Measurements from ENCODE around the gene PPFIA4.

The PPFIA4 gene

DNA sequence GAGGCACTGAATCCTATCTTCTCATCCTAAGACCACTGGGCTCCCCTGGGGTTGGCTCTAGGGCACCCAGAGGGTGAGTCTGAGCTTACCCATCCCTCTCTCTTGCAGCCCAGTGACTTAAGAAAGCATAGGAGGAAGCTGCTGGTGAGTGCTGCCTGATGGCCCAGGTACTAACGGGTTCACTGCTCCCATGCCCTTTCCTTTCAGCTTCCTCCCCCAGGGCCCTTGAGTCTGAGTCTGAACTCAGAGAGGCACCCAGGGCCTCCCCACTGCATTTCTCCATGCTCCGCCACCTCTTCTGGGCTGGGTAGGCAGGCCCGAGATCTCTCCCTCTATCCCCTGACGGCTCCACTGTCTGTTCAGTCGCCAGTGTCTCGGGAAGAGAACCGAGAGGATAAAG lies 29.7 kb downstream of the PPFIA4 start:
- no peak for DNase-seq (ENCODE audit: low read depth in 3 of 3, low spot score in 1 of 3)

DNA sequence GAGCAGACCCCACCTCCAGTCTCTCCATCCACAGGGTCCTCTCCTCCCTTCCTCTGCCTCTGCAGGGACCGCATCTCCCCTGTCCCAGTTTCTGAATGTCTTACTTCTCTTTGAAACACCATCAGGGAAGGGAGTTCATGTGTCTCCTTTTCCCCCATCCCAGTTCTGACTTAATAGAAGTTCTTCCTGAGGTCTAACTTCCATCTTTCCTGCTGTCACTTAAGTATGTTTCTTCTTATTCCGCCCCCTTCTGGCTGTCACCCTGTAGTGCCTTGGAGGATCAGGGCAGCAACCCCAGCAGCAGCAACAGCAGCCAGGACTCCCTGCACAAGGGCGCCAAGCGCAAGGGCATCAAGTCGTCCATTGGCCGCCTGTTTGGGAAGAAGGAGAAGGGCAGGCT lies 30.2 kb downstream of the PPFIA4 start:
- no peak for DNase-seq (ENCODE audit: low read depth in 3 of 3, low spot score in 1 of 3)

DNA sequence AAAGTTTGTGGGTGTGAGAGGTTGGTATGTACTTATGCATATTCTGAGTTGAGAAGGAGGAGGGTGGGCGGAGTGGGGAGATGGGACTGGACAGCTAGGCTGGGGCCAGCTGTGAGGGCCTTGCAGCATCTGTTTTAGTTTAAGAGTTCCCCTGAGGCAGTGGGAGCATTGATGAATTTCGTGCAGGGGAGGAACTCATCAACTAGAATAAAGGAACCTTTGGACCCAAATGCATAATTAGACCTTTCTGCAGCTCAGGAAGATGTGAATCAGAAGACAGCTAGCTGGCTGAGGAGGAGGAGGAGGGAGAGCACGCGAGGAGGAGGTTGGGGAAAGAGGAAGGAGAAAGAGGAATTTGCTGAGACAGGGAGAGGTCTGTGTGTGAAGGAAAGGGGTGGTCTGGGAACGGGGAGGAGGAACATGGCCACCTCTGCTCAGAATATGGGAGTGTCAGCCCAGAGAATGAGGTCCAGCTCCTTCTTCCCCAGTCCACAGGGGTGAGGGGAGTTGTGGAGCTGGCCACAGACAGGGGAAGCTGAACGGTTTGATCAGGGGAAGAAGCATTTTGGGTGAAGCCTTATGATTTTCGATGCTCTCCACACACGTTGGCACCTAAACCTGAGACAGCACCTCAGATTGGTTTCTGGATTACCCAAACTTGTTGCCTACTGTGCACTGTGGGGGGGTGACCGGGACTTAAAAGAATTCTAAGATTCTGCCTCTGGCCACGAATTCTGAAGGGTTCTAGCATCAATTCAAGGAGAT lies 31.8 kb downstream of the PPFIA4 start:
- DNase-seq (ENCODE audit: low read depth in 3 of 3, low spot score in 1 of 3) = no peak

DNA sequence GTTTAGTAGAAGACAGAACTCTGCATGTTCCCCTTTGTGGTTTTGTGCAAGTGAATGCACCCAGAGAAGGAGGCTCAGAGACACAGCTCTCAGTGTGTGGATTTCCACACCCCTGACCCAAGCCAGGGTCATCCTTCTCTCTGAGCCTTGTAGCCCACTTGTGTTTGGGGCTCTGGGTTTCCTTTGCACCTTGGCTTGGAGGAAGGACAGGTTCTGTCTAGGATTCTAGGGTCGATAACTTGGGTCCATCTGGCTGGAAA lies 32.3 kb downstream of the PPFIA4 start:
- DNase-seq (ENCODE audit: low read depth in 3 of 3, low spot score in 1 of 3) = no peak

DNA sequence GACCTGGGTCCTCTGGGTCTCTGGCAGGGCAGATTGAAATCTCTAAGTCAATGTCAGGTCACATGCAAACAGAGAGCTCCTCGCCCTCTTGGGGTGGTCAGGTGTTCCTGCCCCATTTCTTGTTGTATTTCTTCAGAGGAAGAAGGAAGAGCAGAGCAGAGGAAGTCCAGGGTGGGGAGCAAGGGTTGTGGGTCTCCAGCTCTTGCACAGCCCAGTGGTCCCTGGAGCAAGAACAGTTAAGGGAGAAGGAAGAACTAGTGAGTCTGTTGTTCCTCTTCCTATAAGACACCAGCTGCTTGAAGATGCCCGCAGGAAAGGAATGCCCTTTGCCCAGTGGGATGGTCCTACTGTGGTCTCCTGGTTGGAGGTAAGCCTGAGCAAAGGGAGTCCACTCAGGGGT lies 33.2 kb downstream of the PPFIA4 start:
- no peak for DNase-seq (ENCODE audit: low read depth in 3 of 3, low spot score in 1 of 3)

DNA sequence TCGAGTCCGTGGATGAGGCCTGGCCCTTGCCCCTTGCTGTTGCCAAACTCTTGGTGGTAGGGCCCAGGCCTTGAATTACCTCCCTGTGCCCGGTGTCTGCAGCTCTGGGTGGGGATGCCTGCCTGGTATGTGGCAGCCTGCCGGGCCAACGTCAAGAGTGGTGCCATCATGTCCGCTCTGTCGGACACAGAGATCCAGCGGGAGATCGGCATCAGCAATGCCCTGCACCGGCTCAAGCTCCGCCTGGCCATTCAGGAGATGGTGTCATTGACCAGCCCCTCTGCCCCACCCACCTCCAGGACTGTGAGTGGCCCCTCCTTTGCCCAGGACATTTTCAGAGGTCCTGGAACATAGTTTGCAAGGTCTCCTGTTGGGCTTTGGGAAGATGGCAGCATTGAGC lies 33.8 kb downstream of the PPFIA4 start:
- DNase-seq (ENCODE audit: low read depth in 3 of 3, low spot score in 1 of 3) = no peak

DNA sequence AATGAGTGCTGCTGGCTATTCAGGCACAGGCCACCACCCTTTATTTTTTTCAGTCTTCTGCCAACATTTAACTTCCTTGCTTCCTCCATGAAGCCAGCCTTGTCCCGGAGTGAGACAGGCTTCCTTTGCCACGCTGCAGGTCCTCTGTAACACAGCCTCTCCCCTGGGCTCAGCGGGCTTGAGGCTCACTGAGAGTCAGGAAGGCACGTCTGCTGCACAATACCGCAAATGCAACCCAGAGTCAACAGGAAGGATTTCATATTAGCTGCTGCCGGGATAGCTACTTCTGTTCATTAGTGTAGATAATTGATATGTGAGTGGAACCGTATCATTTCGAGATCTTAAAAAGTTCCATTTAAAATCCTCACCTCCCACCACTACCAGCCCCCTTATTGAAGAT lies 37.0 kb downstream of the PPFIA4 start:
- DNase-seq (ENCODE audit: low read depth in 3 of 3, low spot score in 1 of 3) = no peak

DNA sequence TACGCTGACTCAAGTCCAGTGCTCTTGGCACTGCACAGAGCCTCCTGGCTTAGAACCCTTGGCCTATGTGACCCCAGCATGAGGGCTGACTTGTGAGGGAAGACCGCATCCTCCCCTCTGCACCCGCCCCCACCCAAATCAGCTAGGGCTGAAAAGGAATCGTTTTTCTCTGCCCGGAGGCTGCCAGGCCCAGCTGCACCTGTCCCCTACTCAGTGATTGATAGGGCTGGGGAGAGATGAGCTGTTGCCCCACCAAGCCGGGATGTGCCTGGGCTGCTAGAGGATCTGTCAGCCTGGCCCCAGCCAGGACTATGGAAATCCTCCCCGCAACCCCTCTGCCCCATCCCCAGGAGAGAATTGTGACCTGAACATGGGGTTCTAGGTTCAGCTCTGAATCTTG lies 38.9 kb downstream of the PPFIA4 start:
- DNase-seq (ENCODE audit: low read depth in 3 of 3, low spot score in 1 of 3) = no peak

DNA sequence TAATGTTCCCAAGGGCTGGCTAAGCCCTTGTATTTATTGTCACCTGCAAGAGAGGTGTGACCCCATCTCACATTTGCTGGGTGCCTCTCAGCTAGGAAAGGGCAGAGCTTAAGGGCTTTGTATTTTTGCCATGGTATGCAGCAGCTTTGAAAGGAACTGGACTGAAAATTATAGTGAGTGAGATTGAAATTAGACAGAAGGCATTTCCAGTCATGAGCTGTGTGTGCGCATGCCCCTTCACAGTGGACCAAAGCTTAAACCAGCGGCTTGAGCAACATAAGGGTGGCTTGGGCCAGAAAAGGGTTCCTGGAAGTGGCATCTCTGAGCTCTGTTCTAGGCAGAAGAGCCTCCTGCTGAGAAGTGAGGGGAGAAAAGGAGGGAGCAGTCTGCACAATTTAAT lies 39.7 kb downstream of the PPFIA4 start:
- DNase-seq (ENCODE audit: low read depth in 3 of 3, low spot score in 1 of 3) = no peak

DNA sequence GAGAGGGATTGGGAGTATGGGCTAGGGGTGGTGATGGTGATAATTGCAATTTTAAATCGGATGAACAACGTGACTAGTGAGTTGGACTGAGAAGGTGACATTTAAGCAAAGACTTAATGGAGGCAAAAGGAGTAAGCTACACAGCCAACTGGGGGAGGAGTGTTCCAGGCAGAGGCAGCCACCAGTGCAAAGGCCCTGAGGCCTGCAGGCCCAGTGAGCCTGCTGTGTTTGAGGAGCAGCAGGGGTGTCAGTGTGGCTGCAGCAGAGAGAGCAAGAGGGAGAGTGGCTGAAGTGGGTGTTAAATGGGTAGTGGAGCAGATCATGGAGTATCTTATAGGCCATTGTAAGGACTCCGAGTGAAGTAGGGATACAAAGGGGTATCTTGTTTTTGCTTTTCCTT lies 40.7 kb downstream of the PPFIA4 start:
- DNase-seq (ENCODE audit: low read depth in 3 of 3, low spot score in 1 of 3) = no peak

DNA sequence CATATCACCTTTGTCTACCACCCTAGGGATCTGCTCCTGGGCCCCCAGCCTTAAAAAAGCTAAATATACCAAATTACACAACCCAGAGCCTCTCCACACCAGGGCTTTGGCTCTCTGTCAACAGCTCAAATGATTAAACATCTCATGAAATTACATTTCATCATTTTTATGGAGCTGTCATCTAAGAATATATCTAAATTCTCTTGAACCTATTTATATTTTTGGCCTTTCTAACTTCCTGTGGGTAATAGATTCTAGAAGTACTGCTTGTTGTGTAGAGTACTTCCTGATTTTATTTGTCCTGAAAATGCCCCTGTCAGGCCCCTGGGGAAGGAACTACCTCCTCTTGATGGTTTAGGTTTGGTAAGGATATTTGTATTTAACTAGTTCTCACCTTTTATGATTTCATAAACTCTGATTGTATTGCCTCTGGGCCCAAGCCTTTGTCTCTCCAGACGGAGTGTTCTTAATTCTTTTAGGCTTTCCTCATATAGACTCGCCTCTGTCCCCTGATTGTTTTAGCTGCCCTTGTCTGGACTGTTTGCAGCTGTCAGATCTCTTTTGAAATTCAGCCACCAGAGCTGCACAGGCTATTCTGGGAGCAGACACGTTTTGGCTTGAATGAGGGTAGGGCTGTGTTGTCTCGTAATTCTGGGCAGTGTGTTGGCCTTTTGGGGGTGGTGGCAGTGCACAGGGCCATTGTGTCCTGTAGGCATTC lies 42.9 kb downstream of the PPFIA4 start:
- DNase-seq (ENCODE audit: low read depth in 3 of 3, low spot score in 1 of 3) = no peak

DNA sequence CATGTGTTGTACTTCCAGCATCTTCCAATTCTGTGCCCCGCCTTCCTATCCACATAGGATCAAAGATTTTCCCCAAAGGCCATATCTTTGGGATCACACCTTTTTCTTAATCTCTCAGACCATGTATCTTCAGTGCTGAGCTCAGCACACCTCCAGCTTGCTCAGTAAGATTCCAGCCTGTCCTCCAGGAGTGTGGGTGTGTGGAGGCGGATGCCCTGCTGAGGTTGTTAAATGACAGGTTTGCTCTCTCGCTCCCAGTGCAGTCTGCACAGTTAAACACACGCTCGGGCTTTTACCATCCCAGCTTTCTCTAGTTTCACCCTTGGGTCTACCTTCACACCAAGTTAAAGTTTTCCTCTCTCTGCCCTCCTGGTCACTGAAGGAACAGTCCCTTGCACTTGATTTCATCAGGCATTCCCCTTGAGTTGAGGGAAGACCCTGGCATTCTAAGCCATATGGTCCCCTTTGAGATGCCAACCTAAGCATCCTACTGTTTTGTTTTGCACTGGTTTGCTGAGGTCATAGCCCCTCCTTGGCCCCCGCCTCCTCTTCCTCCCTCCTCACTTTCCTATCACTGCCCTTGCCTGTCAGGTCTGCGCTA lies 45.8 kb downstream of the PPFIA4 start:
- DNase-seq (ENCODE audit: low read depth in 3 of 3, low spot score in 1 of 3) = no peak

DNA sequence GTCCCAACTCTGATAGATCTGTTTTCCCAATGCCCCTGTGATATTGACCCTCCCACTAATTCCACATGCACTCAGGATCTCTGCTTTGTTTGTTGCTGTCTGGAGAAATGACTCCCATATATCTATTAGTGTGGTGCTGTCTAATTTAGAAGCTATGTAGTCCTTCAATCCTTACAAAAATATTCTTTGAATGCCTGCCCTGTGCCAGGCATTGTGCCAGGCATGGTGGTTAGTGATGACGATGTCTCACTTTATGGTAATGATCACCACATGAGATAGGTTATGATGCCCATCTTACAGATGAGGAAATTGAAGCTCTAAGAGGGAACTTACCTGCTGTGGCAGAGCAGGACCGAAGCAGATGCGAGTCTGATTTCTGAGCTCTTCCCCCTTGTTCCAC lies 46.6 kb downstream of the PPFIA4 start:
- no peak for DNase-seq (ENCODE audit: low read depth in 3 of 3, low spot score in 1 of 3)

DNA sequence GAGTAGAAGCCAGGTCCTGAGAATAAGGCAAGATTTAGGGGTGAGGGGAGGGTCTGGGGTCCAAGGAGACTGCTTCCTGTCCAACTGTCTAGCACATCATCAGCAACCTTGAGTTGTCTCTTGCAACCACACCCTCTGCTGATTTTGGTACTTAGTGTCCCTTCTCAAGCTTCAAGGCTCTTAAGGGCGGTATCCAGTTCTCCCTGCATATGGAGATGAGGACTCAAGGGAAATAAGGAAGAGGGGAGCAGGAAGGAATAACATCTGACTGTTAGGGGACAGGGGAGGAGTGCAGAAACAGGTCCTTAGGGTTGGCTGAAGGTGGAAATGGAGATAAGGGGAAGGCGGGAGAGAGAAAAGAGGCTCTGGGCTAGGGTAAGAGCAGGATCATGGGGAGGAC lies 47.2 kb downstream of the PPFIA4 start:
- DNase-seq (ENCODE audit: low read depth in 3 of 3, low spot score in 1 of 3) = no peak

DNA sequence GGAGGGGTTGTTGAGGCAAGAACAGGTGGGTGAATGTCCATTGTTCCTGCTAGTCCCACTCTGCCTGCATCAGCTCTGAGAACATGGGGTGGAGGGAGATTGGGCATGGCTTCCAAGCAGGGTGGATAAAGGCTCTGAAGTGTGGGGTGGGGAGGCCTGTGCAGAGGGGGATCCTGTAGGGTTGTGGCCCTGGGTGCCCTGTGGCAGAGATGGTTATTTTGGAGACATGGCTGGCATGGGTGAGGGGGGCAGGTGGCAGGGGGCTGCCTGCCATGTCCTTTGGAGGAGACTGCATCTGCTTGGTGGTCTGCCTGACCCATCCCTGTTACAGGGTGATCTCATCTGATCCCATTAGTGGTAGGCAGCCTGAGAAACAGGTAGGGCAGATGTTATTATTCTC lies 48.3 kb downstream of the PPFIA4 start:
- DNase-seq (ENCODE audit: low read depth in 3 of 3, low spot score in 1 of 3) = no peak

DNA sequence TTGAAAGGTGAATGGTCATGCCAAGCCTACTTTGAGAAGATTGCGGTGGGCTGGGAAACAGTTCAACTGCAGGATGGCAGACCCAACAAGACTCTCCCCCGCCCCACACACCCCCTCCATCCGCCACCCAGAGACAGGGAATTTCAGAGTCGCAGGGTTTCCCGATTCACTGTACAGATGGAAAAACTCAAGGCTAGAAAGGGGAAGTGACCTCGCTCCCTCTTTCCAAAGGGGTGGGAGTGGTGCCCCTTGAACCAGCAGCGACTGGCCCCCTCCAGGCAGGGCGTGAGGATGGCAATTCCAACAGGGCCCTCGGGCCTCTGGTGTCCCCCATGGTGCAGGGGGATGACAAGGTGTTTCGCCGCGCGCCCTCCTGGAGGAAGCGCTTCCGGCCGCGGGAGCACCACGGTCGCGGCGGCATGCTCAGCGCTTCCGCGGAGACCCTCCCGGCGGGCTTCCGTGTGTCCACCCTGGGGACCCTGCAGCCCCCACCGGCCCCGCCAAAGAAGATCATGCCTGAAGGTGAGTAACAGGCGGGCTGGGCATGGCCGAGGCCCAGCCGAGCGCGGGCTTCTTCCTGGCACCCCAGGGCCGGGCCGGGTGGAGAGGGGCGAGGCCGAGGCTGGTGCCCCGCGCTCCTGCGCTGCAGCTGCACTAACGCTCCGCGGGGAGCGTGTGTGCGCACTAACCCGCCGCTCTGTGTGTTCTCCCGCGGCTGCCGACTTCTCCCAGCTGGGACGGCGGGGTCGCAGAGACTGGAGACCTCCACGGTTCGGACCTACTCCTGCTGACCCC lies 49.1 kb downstream of the PPFIA4 start:
- DNase-seq (ENCODE audit: low read depth in 3 of 3, low spot score in 1 of 3) = no peak

DNA sequence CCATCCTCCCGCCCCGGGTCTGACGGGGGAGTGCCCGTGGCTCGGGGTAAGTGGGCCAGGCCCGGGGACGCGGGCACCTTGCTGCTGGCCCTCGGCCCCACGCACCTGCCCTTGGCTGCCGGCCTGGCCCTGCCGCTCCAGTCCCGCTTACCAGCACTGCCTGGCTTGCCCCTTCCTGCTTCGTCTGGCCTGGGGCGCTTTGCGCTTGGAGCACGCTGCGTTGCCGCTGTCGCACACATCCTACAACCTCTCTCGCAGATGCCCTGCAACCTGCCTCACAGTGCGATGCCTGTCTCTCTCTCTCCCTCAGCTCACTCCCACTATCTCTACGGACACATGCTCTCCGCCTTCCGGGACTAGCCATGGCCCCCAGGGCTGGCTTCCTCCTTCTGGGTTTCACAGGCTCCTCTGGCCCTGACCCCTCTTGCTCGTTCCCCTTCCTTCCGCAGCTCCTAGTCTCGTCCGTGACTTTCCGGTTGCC lies 49.8 kb downstream of the PPFIA4 start:
- DNase-seq (ENCODE audit: low read depth in 3 of 3, low spot score in 1 of 3) = no peak

DNA sequence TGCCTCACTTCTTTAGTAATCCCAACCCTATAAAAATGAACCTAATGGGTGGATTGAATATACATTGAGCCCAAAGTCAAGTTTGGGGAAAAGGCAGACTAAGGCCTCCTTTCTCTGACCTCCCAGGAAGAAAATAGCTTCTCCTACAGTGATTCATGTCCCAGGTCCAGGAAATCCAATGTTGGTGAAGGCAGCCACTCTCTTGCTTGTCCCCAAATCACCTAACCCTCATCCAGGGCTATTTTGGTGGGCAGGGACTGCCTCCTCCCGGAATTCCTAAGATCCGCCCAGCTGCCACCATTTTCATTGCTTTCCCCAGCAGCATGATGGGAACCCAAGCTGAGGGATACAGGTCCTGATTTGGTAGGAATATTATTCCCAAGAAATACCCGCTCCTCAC lies 51.1 kb downstream of the PPFIA4 start:
- DNase-seq (ENCODE audit: low read depth in 3 of 3, low spot score in 1 of 3) = no peak

DNA sequence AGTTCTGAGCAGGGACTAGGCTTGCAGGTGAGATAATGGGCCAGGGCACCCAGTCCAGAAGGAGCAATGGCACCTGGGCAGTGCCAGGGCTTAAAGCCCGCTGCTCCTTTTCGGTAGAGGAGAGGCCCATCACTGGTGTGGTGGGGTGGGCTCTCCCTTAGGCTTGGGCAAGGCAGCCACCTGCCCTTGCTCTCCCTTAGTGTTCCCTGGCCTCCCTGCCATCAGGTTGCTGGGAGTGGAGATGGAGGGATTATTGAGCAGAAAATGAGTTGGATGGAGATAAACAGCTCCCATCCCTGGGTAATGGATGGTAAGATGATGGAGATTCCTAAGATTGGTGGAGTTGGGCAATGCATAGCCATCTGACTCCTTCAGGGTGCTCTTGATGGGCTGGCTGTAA lies 51.7 kb downstream of the PPFIA4 start:
- DNase-seq (ENCODE audit: low read depth in 3 of 3, low spot score in 1 of 3) = no peak

DNA sequence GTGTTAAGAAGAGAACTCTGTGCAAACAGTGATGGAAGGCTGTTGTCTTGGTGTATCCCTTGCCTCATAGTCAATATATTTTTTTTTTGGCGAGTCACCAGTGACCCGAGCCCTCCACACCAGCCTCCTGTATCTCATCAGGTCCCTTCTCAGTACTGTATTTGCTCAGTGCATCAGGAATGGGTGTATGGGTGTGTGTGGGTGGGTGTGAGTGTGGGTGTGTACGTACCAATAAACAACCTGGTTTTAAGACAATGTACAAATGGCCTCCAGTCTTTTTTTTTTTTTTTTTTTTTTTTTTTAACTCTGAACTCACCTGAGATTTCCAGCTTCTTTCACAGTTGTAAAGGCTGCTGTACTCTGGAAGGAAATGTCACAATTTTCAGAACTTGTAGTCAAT lies 52.2 kb downstream of the PPFIA4 start:
- DNase-seq (ENCODE audit: low read depth in 3 of 3, low spot score in 1 of 3) = no peak

DNA sequence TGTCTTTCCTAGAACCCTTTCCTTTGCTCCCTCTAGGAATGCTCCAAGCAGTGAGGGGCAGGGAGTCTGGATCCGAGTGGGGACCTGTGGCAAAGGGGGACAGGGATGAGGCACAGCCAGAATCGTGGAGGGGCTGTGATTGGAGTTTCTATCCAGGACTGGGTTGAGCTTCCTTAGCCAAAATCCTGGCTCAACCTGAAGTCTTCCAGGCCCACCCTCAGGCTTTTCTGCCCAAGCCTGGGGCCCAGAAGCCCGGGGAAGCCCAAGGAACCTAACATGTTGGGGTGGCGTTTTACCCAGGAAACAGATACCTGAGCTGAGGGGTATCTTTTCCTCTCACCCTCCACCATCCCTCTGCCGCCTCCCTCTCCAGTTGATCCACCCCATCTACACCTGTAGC lies 54.2 kb downstream of the PPFIA4 start:
- DNase-seq (ENCODE audit: low read depth in 3 of 3, low spot score in 1 of 3) = no peak

Measured in stimulated activated CD4-positive, alpha-beta T cell treated with anti-CD3 and anti-CD28 coated beads, TNF-alpha, amount 100 ng/mL, for 1 hour (primary cell).